Measurements from ENCODE around the gene UBE2J1.

Gene UBE2J1

GRCh38 chr6:89375427-89376267 lies 23.1 kb upstream of the UBE2J1 start:
- TF ChIP-seq CTCF (IDR thresholded peaks at IDR 0.05; ENCODE audit: poor library complexity, severe bottlenecking), result no peak
- H3K4me3 ChIP-seq (ENCODE audit: severe bottlenecking), result no peak overlapping the region
- no peaks in the 10 kb centered on the region for H3K9me3 ChIP-seq (ENCODE audit: severe bottlenecking)
- no peaks in the 10 kb centered on the region for H3K4me1 ChIP-seq (ENCODE audit: insufficient read depth, poor library complexity, severe bottlenecking)
- H3K27me3 ChIP-seq (ENCODE audit: insufficient read depth, poor library complexity, severe bottlenecking), result no peaks in the 10 kb centered on the region
- ATAC-seq (ENCODE audit: low read depth), result peak; percentile 58
- H3K27ac ChIP-seq (ENCODE audit: poor library complexity, severe bottlenecking), result no peak overlapping the region
- H3K36me3 ChIP-seq (ENCODE audit: low read depth), result no peaks in the 10 kb centered on the region
- DNase-seq (ENCODE audit: low spot score), result no peak

GRCh38 chr6:89372506-89372901 lies 20.0 kb upstream of the UBE2J1 start:
- ATAC-seq (ENCODE audit: low read depth) (no peak), DNase-seq (ENCODE audit: low spot score) (no peak)
- no peaks in the 10 kb centered on the region for H3K9me3 ChIP-seq (ENCODE audit: severe bottlenecking)
- H3K27me3 ChIP-seq (ENCODE audit: insufficient read depth, poor library complexity, severe bottlenecking), result no peaks in the 10 kb centered on the region
- H3K36me3 ChIP-seq (ENCODE audit: low read depth), result no peaks in the 10 kb centered on the region
- TF ChIP-seq CTCF (IDR thresholded peaks at IDR 0.05; ENCODE audit: poor library complexity, severe bottlenecking), result no peak
- H3K4me3 ChIP-seq (ENCODE audit: severe bottlenecking), result no peak overlapping the region
- H3K27ac ChIP-seq (ENCODE audit: poor library complexity, severe bottlenecking), result no peak overlapping the region
- no peaks in the 10 kb centered on the region for H3K4me1 ChIP-seq (ENCODE audit: insufficient read depth, poor library complexity, severe bottlenecking)

- H3K4me1 ChIP-seq (ENCODE audit: insufficient read depth, poor library complexity, severe bottlenecking), result no peaks in the 10 kb centered on the region
- TF ChIP-seq CTCF (IDR thresholded peaks at IDR 0.05; ENCODE audit: poor library complexity, severe bottlenecking), result peak; percentile 93
- ATAC-seq (ENCODE audit: low read depth), result peak; percentile 88
- DNase-seq (ENCODE audit: low spot score), result no peak
- H3K9me3 ChIP-seq (ENCODE audit: severe bottlenecking), result no peaks in the 10 kb centered on the region
- H3K4me3 ChIP-seq (ENCODE audit: severe bottlenecking), result no peak overlapping the region
- H3K27me3 ChIP-seq (ENCODE audit: insufficient read depth, poor library complexity, severe bottlenecking), result no peaks in the 10 kb centered on the region
- H3K27ac ChIP-seq (ENCODE audit: poor library complexity, severe bottlenecking), result no peak overlapping the region
- H3K36me3 ChIP-seq (ENCODE audit: low read depth), result no peaks in the 10 kb centered on the region
Measured at GRCh38 chr6:89371849-89372505, 19.5 kb upstream of the UBE2J1 start.

GRCh38 chr6:89368999-89369398 lies 16.5 kb upstream of the UBE2J1 start:
- no peaks in the 10 kb centered on the region for H3K4me1 ChIP-seq (ENCODE audit: insufficient read depth, poor library complexity, severe bottlenecking)
- no peaks in the 10 kb centered on the region for H3K27me3 ChIP-seq (ENCODE audit: insufficient read depth, poor library complexity, severe bottlenecking)
- peak; percentile 12 for TF ChIP-seq CTCF (IDR thresholded peaks at IDR 0.05; ENCODE audit: poor library complexity, severe bottlenecking)
- ATAC-seq (ENCODE audit: low read depth) (peak; percentile 80), DNase-seq (ENCODE audit: low spot score) (no peak)
- no peak overlapping the region for H3K4me3 ChIP-seq (ENCODE audit: severe bottlenecking)
- H3K36me3 ChIP-seq (ENCODE audit: low read depth), result no peaks in the 10 kb centered on the region
- H3K27ac ChIP-seq (ENCODE audit: poor library complexity, severe bottlenecking), result no peak overlapping the region
- H3K9me3 ChIP-seq (ENCODE audit: severe bottlenecking), result no peaks in the 10 kb centered on the region

- Histone ChIP-seq H3K27ac (ENCODE audit: poor library complexity, severe bottlenecking) (no peak overlapping the region), H3K4me1 (ENCODE audit: insufficient read depth, poor library complexity, severe bottlenecking) (no peaks in the 10 kb centered on the region), H3K9me3 (ENCODE audit: severe bottlenecking) (no peaks in the 10 kb centered on the region), H3K4me3 (ENCODE audit: severe bottlenecking) (no peak overlapping the region), H3K27me3 (ENCODE audit: insufficient read depth, poor library complexity, severe bottlenecking) (no peaks in the 10 kb centered on the region), H3K36me3 (ENCODE audit: low read depth) (no peaks in the 10 kb centered on the region)
- DNase-seq (ENCODE audit: low spot score) (no peak), ATAC-seq (ENCODE audit: low read depth) (no peak)
- peak; percentile 67 for TF ChIP-seq CTCF (IDR thresholded peaks at IDR 0.05; ENCODE audit: poor library complexity, severe bottlenecking)
Measured at GRCh38 chr6:89368107-89368506, 15.6 kb upstream of the UBE2J1 start.
